RWPE2 (cell line): Measurements from ENCODE around the gene GUCY1B1.
A peak's percentile ranks its signal among the peaks of the same experiment; 100 is the strongest.

Experiments used
- ATAC-seq: fragments of 200-7000 bp; cut with Tn5 transposase; 3 replicates; pipeline ENCODE4 v1.9.1; 2021; ENCODE audit warnings: low read depth
- DNase-seq: peaks from one replicate; pipeline ENCODE4 v3.0.0-alpha.2; 2020; ENCODE audit warnings: low spot score
- H3K27ac ChIP-seq: fragments of 450-650 bp; 2 replicates; pipeline ENCODE4 v1.5.1; 2017; ENCODE audit warnings: mild to moderate bottlenecking; ENCODE audit not compliant: poor library complexity, severe bottlenecking
- H3K27me3 ChIP-seq: fragments of 250-450 bp; sonication (Bioruptor Pico); 2 replicates; pipeline ENCODE4 v1.5.1; 2021; ENCODE audit warnings: mild to moderate bottlenecking, moderate library complexity; ENCODE audit not compliant: insufficient read depth, poor library complexity, severe bottlenecking
- H3K36me3 ChIP-seq: fragments of 250-450 bp; sonication (Bioruptor Pico); 2 replicates; pipeline ENCODE4 v1.5.1; 2020; ENCODE audit warnings: low read depth, mild to moderate bottlenecking, moderate library complexity
- H3K4me1 ChIP-seq: fragments of 250-450 bp; sonication (Bioruptor Pico); 2 replicates; pipeline ENCODE4 v1.5.1; 2021; ENCODE audit warnings: mild to moderate bottlenecking, moderate library complexity; ENCODE audit not compliant: insufficient read depth, poor library complexity, severe bottlenecking
- H3K4me3 ChIP-seq: fragments of 250-450 bp; sonication (Bioruptor Pico); 2 replicates; pipeline ENCODE4 v1.5.1; 2021; ENCODE audit warnings: mild to moderate bottlenecking, moderate library complexity; ENCODE audit not compliant: severe bottlenecking
- H3K9me3 ChIP-seq: fragments of 250-450 bp; sonication (Bioruptor Pico); 2 replicates; pipeline ENCODE4 v1.5.1; 2021; ENCODE audit warnings: mild to moderate bottlenecking, moderate library complexity; ENCODE audit not compliant: severe bottlenecking
- CTCF ChIP-seq: fragments of 450-650 bp; IDR thresholded peaks from one replicate; pipeline ENCODE4 v1.5.1; 2017; ENCODE audit warnings: mild to moderate bottlenecking, moderate library complexity; ENCODE audit not compliant: poor library complexity, severe bottlenecking

Gene GUCY1B1

GRCh38 chr4:155819066-155819465 lies 60.2 kb downstream of the GUCY1B1 start:
- no peak for TF ChIP-seq CTCF
- no peak overlapping the region for H3K4me3 ChIP-seq
- peaks cover 4% of the 10 kb centered on the region for H3K4me1 ChIP-seq
- H3K9me3 ChIP-seq, result no peaks in the 10 kb centered on the region
- ATAC-seq (peak; percentile 47), DNase-seq (no peak)
- H3K27me3 ChIP-seq, result no peaks in the 10 kb centered on the region
- H3K27ac ChIP-seq, result no peak overlapping the region
- no peaks in the 10 kb centered on the region for H3K36me3 ChIP-seq

- H3K9me3 ChIP-seq, result no peaks in the 10 kb centered on the region
- H3K27me3 ChIP-seq, result no peaks in the 10 kb centered on the region
- no peak overlapping the region for H3K4me3 ChIP-seq
- H3K36me3 ChIP-seq, result no peaks in the 10 kb centered on the region
- H3K4me1 ChIP-seq, result peaks cover 4% of the 10 kb centered on the region
- DNase-seq (no peak), ATAC-seq (no peak)
- H3K27ac ChIP-seq, result no peak overlapping the region
- TF ChIP-seq CTCF, result no peak
These were observed 62.2 kb downstream of the GUCY1B1 start for GRCh38 chr4:155820887-155821518.

DNA sequence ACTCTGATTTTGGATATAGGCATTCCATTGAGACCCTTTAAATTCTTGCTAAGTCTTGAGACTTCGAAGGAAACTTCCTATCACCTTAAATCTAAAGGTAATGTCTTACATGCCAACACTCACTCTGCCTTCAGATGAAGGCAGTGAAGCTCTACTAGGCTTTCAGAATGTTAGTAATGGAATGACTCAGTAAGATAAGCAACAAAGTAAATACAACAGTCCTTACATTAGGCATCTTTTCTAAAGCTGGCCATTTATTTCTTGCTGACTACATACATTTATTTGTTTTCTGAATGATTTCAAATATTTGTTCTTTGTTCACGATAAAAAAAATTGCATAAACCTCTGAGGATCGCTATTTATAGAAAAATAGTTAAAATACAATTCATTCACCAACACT lies 63.8 kb downstream of the GUCY1B1 start:
- Histone ChIP-seq H3K4me3 (no peak overlapping the region), H3K4me1 (peaks cover 4% of the 10 kb centered on the region), H3K36me3 (no peaks in the 10 kb centered on the region), H3K27ac (no peak overlapping the region), H3K27me3 (no peaks in the 10 kb centered on the region), H3K9me3 (no peaks in the 10 kb centered on the region)
- DNase-seq (no peak), ATAC-seq (peak; percentile 93)
- TF ChIP-seq CTCF, result no peak

GRCh38 chr4:155828628-155829027 lies 69.8 kb downstream of the GUCY1B1 start:
- no peak for DNase-seq
- Histone ChIP-seq H3K4me1 (no peaks in the 10 kb centered on the region), H3K27ac (no peak overlapping the region), H3K27me3 (no peaks in the 10 kb centered on the region), H3K36me3 (no peaks in the 10 kb centered on the region), H3K9me3 (no peaks in the 10 kb centered on the region), H3K4me3 (no peak overlapping the region)
- ATAC-seq, result no peak
- no peak for TF ChIP-seq CTCF

GRCh38 chr4:155832664-155833063 lies 73.8 kb downstream of the GUCY1B1 start:
- H3K36me3 ChIP-seq, result no peaks in the 10 kb centered on the region
- no peaks in the 10 kb centered on the region for H3K27me3 ChIP-seq
- no peak for DNase-seq
- no peak for TF ChIP-seq CTCF
- no peaks in the 10 kb centered on the region for H3K9me3 ChIP-seq
- no peak for ATAC-seq
- no peaks in the 10 kb centered on the region for H3K4me1 ChIP-seq
- H3K27ac ChIP-seq, result no peak overlapping the region
- no peak overlapping the region for H3K4me3 ChIP-seq
